NCI-H1105 treated with DMSO at 0.1 percent for 48 hours (cell line): Measurements from ENCODE around the gene CA5B.
"Not testable (repeated sequence)": the region's sequence is repeated elsewhere in the genome, so short reads cannot be mapped to it uniquely, and the experiment has no call there.

Experiments used
- DNase-seq: peaks from one replicate; lab custom pipeline; 2025; lab: John Stamatoyannopoulos, UW

CA5B gene

GRCh38 chrX:15814771-15815365, 76.8 kb downstream of the CA5B start:
- no peak for DNase-seq

- DNase-seq = no peak
These were observed 77.8 kb downstream of the CA5B start for GRCh38 chrX:15815779-15816437.

- DNase-seq = no peak
These were observed 78.4 kb downstream of the CA5B start for GRCh38 chrX:15816438-15816809.

GRCh38 chrX:15816886-15817285, 78.8 kb downstream of the CA5B start:
- no peak for DNase-seq

DNA sequence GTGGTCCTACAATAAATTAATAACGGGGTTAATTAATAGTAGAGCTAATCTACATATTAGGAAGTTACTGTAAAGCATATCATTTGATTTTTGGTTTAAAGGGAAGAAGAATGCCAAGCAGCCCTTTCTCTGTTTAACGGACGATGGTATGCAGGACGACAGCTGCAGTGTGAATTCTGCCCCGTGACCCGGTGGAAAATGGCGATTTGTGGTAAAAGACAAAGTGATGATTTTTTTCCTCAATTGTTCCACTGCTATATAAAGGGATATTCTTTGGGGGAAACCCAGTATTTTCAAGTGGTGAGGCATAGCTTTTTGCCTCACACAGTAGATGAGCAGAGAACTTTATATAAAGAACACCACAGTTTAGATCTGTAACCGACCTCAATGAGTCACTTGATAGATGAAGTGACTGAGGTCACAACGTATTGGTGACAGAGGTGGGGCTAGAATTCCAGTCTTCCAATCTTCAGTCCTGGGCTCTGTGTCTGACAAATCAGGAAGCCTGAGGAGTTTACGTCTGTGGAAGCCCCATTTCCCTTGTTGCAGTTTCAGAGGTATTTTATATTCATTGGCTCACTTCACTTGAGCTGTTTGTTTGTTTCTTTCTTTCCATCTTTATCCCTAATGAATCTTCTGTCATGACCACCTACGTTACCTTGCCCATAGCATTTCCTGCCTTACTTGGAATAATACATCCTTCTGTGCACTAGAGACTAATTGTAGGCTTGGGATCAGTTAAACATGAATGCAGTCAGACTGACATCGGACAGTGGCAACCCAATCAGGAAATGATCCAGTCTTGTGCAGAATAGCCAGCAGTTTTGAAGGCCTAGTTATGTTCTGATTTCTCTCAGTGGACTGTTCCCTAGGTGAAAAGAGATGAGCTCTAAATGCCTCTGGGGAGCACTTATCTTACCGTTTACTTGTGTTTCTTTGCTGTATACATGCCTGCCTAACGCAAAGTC, 82.3 kb downstream of the CA5B start:
- no peak for DNase-seq

GRCh38 chrX:15822922-15823321, 84.9 kb downstream of the CA5B start:
- no peak for DNase-seq

DNA sequence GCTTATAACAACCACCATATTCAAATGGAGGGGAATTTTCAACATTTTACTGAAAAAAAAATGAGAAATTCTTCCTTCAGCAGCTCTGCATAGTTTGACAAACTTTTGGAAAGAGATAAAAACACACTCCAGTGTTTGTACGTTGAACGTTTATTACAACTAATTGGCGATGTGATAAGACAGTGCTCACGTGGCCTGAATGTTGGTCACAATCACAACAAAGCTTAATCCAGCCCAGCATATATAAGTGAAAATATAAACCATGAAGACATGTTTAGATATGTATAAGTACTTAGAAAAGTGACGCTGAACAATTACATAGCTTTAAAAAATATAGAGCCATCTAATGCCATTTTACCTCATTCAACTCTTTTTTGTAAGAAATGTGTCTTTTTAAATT, 87.9 kb downstream of the CA5B start:
- DNase-seq = no peak

DNA sequence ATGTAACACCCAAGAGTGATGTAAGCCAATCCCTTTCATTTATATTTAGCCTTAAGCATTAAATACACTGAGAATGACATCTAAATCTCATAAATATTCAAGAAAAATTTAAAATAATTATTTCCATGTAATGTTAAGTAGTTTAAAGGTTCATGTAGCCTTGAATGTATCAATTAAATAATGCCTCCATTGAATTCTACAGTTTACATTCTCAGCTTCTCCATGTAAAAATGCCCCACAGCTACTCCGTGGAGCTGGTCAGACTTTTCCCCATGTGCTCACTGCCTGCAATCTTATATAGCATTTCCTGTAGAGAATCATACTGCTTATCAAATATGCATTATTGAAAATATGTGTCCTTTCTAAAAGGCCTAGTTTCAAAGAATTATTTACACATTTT, 91.1 kb downstream of the CA5B start:
- DNase-seq = no peak

DNA sequence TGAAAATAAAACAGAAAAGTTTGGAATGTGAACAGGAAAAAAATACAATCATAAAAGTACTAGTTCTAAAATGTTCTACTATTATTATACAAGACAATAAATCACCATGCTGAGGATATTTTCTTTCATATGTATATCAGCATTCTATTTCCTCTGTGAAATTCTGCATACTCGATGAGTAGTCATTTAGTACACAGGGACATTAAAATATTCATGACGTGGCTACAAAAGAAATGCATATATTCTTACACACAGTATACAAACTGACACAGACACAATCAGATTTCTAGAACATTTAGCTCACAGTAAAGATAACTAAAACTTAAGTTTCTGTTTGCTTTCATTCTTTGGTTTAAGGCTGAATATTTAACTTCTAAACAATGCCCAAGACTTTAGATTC, 93.3 kb downstream of the CA5B start:
- not testable (repeated sequence) for DNase-seq

GRCh38 chrX:15834053-15834452, 96.0 kb downstream of the CA5B start:
- no peak for DNase-seq

GRCh38 chrX:15834827-15835595, 96.9 kb downstream of the CA5B start:
- DNase-seq = no peak
